H1 (cell line): ENCODE data around the gene TGM2. TPM values are rescaled to one million over a fixed set of nuclear protein-coding genes. Genes with fewer than 3 reads are reported as not detected.

ENCODE experiments used
- CTCF ChIA-PET: fragments of 300-600 bp; sonication (Branson Sonifier 250); formaldehyde crosslinking; loops from one replicate; lab custom pipeline; 2021; ENCODE audit not compliant: partially characterized antibody; lab: Charles Lee
- POLR2A ChIA-PET: fragments of 300-600 bp; sonication (Branson Sonifier 250); formaldehyde crosslinking; loops from one replicate; lab custom pipeline; 2021; ENCODE audit warnings: inconsistent platforms; ENCODE audit not compliant: partially characterized antibody; lab: Charles Lee
- DNase-seq, 2 experiments: peaks; one replicate each; pipeline versions ENCODE4 v3.0.0 to v3.0.0-alpha.2; 2010 to 2022; ENCODE audit warnings: low spot score in 2 of 2, low read depth in 1 of 2, mixed read lengths in 1 of 2
- FAIRE-seq: peaks from 2 replicates; lab custom pipeline; 2011; peaks lifted over from hg19 to GRCh38; lab: Jason Lieb, UNC
- H2AFZ ChIP-seq: 2 replicates; pipeline ENCODE4 v1.8.1; 2012; ENCODE audit warnings: low read length, inconsistent platforms
- H2AK5ac ChIP-seq: 2 replicates; pipeline ENCODE4 v1.6.1; 2013; ENCODE audit warnings: low read depth, low read length
- H2BK120ac ChIP-seq: replicated peaks from 2 replicates; pipeline ENCODE3; 2013; ENCODE audit warnings: low read depth, low read length, inconsistent platforms
- H2BK12ac ChIP-seq: 2 replicates; pipeline ENCODE4 v1.6.1; 2013; ENCODE audit warnings: low read depth, low read length
- H2BK15ac ChIP-seq: 2 replicates; pipeline ENCODE4 v1.6.1; 2013; ENCODE audit warnings: low read length
- H2BK20ac ChIP-seq: 2 replicates; pipeline ENCODE4 v1.6.1; 2013; ENCODE audit warnings: low read length
- H2BK5ac ChIP-seq: 2 replicates; pipeline ENCODE4 v1.6.1; 2013; ENCODE audit warnings: low read depth, low read length
- H3K14ac ChIP-seq: 2 replicates; pipeline ENCODE4 v1.6.1; 2013; ENCODE audit warnings: inconsistent platforms; ENCODE audit not compliant: insufficient read length
- H3K18ac ChIP-seq: 2 replicates; pipeline ENCODE4 v1.6.1; 2013; ENCODE audit warnings: low read length; ENCODE audit errors: extremely low read depth
- H3K23ac ChIP-seq: 2 replicates; pipeline ENCODE4 v1.6.1; 2013; ENCODE audit warnings: inconsistent platforms; ENCODE audit not compliant: insufficient read length
- H3K23me2 ChIP-seq: 2 replicates; pipeline ENCODE4 v1.6.1; 2013; ENCODE audit warnings: low read depth, low read length
- H3K27ac ChIP-seq: 2 replicates; pipeline ENCODE4 v1.6.1; 2011; ENCODE audit warnings: low read depth, low read length, inconsistent platforms
- H3K27me3 ChIP-seq, 4 experiments: replicated peaks in 1 of 4; 1 replicate in 1 of 4; 2 replicates in 3 of 4; pipeline versions ENCODE4 v1.6.1 to v1.8.1; 2011 to 2013; ENCODE audit warnings: low read length in 3 of 4, mild to moderate bottlenecking in 3 of 4, inconsistent platforms in 2 of 4, mixed read lengths in 2 of 4, moderate library complexity in 1 of 4; ENCODE audit not compliant: control insufficient read depth in 3 of 4, insufficient read depth in 3 of 4; ENCODE audit errors: extremely low read depth in 1 of 4
- H3K36me3 ChIP-seq, 4 experiments: 2 replicates each; pipeline versions ENCODE4 v1.6.1 to v1.8.1; 2011 to 2013; ENCODE audit warnings: mild to moderate bottlenecking in 4 of 4, low read length in 3 of 4, moderate library complexity in 2 of 4, control low read depth in 1 of 4, inconsistent platforms in 1 of 4; ENCODE audit not compliant: insufficient read depth in 4 of 4, control insufficient read depth in 2 of 4
- H3K4ac ChIP-seq: replicated peaks from 2 replicates; pipeline ENCODE3; 2013; ENCODE audit warnings: low read length, low read depth, mixed read lengths, inconsistent platforms; ENCODE audit not compliant: insufficient read length
- H3K4me1 ChIP-seq, 4 experiments: replicated peaks in 1 of 4; 1 replicate in 1 of 4; 2 replicates in 3 of 4; pipeline versions ENCODE4 v1.6.1 to v1.8.1; 2011 to 2013; ENCODE audit warnings: low read length in 3 of 4, inconsistent platforms in 2 of 4, mixed read lengths in 1 of 4; ENCODE audit not compliant: insufficient read depth in 4 of 4, control insufficient read depth in 3 of 4
- H3K4me2 ChIP-seq, 2 experiments: 2 replicates each; pipeline versions ENCODE4 v1.6.1 to v1.8.1; 2011 to 2013; ENCODE audit warnings: low read depth in 2 of 2, low read length in 2 of 2, control low read depth in 1 of 2, inconsistent platforms in 1 of 2, mild to moderate bottlenecking in 1 of 2; ENCODE audit not compliant: insufficient read depth in 1 of 2
- H3K4me3 ChIP-seq, 4 experiments: fragments of 200-600, 300-600 bp in 1 of 4; sonication (generic), shearing (Covaris generic), sonication (Bioruptor Twin) in 1 of 4; 2 replicates each; pipeline versions ENCODE4 v1.5.1 to v1.8.1; 2011 to 2016; ENCODE audit warnings: low read length in 4 of 4, low read depth in 3 of 4, control low read depth in 2 of 4, inconsistent platforms in 2 of 4, mild to moderate bottlenecking in 2 of 4, mixed read lengths in 1 of 4, moderate library complexity in 1 of 4; ENCODE audit not compliant: insufficient read depth in 2 of 4; ENCODE audit errors: extremely low read depth in 1 of 4
- H3K56ac ChIP-seq: replicated peaks from 2 replicates; pipeline ENCODE3; 2013; ENCODE audit warnings: low read depth, mild to moderate bottlenecking, mixed read lengths, low read length, inconsistent platforms; ENCODE audit not compliant: insufficient read length
- H3K79me1 ChIP-seq: 2 replicates; pipeline ENCODE4 v1.6.1; 2013; ENCODE audit warnings: low read depth, low read length, control low read depth
- H3K79me2 ChIP-seq, 2 experiments: 2 replicates each; pipeline versions ENCODE4 v1.6.1 to v1.8.1; 2012 to 2013; ENCODE audit warnings: low read length in 2 of 2, mild to moderate bottlenecking in 2 of 2, inconsistent platforms in 1 of 2; ENCODE audit not compliant: insufficient read depth in 2 of 2, control insufficient read depth in 1 of 2
- H3K9ac ChIP-seq, 4 experiments: replicated peaks in 1 of 4; 1 replicate in 1 of 4; 2 replicates in 3 of 4; pipeline versions ENCODE4 v1.6.1 to v1.8.1; 2011 to 2013; ENCODE audit warnings: low read depth in 3 of 4, low read length in 3 of 4, control low read depth in 2 of 4, mild to moderate bottlenecking in 2 of 4, moderate library complexity in 2 of 4, inconsistent platforms in 1 of 4; ENCODE audit errors: extremely low read depth in 1 of 4
- H3K9me3 ChIP-seq, 2 experiments: 2 replicates each; pipeline versions ENCODE4 v1.6.1 to v1.8.1; 2012 to 2013; ENCODE audit warnings: mild to moderate bottlenecking in 2 of 2, moderate library complexity in 2 of 2, control low read depth in 1 of 2, inconsistent platforms in 1 of 2, low read depth in 1 of 2, low read length in 1 of 2, mixed read lengths in 1 of 2; ENCODE audit not compliant: insufficient read depth in 2 of 2
- H4K20me1 ChIP-seq, 2 experiments: replicated peaks in 1 of 2; 2 replicates each; pipeline versions ENCODE3 to v1.8.1; 2011 to 2013; ENCODE audit warnings: inconsistent platforms in 2 of 2, low read length in 2 of 2, mild to moderate bottlenecking in 1 of 2; ENCODE audit not compliant: insufficient read depth in 2 of 2, control insufficient read depth in 1 of 2
- H4K5ac ChIP-seq: 2 replicates; pipeline ENCODE4 v1.6.1; 2013; ENCODE audit warnings: low read length, low read depth, mixed read lengths, inconsistent platforms; ENCODE audit not compliant: insufficient read length
- H4K8ac ChIP-seq: 2 replicates; pipeline ENCODE4 v1.8.0; 2013; ENCODE audit warnings: mild to moderate bottlenecking, moderate library complexity, low read length, inconsistent platforms; ENCODE audit not compliant: insufficient read depth; ENCODE audit errors: extremely low read depth
- H4K91ac ChIP-seq: replicated peaks from 2 replicates; pipeline ENCODE3; 2013; ENCODE audit warnings: low read length, mixed read lengths, inconsistent platforms; ENCODE audit not compliant: insufficient read length
- CEBPB ChIP-seq: IDR thresholded peaks from 2 replicates; pipeline ENCODE4 v1.6.1; 2012; ENCODE audit warnings: low read depth, low read length
- KDM1A ChIP-seq: fragments of 200-600, 300-600 bp; sonication (generic); IDR thresholded peaks from 2 replicates; pipeline ENCODE4 v1.7.1; 2016; ENCODE audit warnings: mild to moderate bottlenecking, low read length, borderline replicate concordance
- RBBP5 ChIP-seq: IDR thresholded peaks from 2 replicates; pipeline ENCODE4 v1.7.1; 2012; ENCODE audit warnings: low read depth, mild to moderate bottlenecking, inconsistent platforms, low read length, moderate library complexity, borderline replicate concordance
- SAP30 ChIP-seq: fragments of 300-600 bp; sonication (generic); IDR thresholded peaks from 2 replicates; pipeline ENCODE4 v1.7.1; 2012; ENCODE audit warnings: low read length, moderate library complexity, mild to moderate bottlenecking, inconsistent platforms; ENCODE audit not compliant: insufficient read depth, insufficient replicate concordance
- TEAD4 ChIP-seq: IDR thresholded peaks from 2 replicates; pipeline ENCODE4 v1.6.1; 2012; ENCODE audit warnings: low read depth, low read length, inconsistent platforms, mixed read lengths
- WGBS, 2 experiments: shearing (Covaris generic) in 1 of 2; methylation state at CpG; one replicate each; pipeline versions ENCODE4 v1.1.6 to v1.1.7; 2013 to 2015; ENCODE audit warnings: low lambda C conversion rate in 2 of 2, mixed read lengths in 2 of 2, inconsistent platforms in 1 of 2, low coverage in 1 of 2, missing lambda C conversion rate in 1 of 2; ENCODE audit not compliant: insufficient replicate concordance in 2 of 2, insufficient coverage in 1 of 2, insufficient read length in 1 of 2; ENCODE audit errors: extremely low coverage in 1 of 2, missing lambda C conversion rate in 1 of 2; 5-methylcytosine and 5-hydroxymethylcytosine counted together
- polyA plus RNA-seq, 7 experiments: library from polyadenylated mRNA; depleted of rRNA in 3 of 7; stranded (reverse) in 5 of 7; unstranded in 2 of 7; fragments of >200 nt in 5 of 7; fragments of 200-250 nt in 2 of 7; gene quantifications; 1 replicate in 5 of 7; 2 replicates in 1 of 7; 4 replicates in 1 of 7; pipeline versions ENCODE4 v1.2.1 to v1.2.3, GENCODE V29; 2011 to 2013; ENCODE audit warnings: missing spikeins in 2 of 7, mixed read lengths in 2 of 7
- total RNA-seq: library from RNA; stranded (reverse); fragmentation: NEBNext Ultra II Directional; extraction: Animal tissue kit (Norgen Biotek cat#: 25700); gene quantifications from 2 replicates; pipeline ENCODE4 v1.2.1, GENCODE V29; 2021

TGM2 gene
- total and polyA plus RNA-seq, 2 of the 8 experiments (the other 6 are each of a cell fraction or from before 2014, with no cell fraction given), result 0.86 to 1.0 TPM

DNA sequence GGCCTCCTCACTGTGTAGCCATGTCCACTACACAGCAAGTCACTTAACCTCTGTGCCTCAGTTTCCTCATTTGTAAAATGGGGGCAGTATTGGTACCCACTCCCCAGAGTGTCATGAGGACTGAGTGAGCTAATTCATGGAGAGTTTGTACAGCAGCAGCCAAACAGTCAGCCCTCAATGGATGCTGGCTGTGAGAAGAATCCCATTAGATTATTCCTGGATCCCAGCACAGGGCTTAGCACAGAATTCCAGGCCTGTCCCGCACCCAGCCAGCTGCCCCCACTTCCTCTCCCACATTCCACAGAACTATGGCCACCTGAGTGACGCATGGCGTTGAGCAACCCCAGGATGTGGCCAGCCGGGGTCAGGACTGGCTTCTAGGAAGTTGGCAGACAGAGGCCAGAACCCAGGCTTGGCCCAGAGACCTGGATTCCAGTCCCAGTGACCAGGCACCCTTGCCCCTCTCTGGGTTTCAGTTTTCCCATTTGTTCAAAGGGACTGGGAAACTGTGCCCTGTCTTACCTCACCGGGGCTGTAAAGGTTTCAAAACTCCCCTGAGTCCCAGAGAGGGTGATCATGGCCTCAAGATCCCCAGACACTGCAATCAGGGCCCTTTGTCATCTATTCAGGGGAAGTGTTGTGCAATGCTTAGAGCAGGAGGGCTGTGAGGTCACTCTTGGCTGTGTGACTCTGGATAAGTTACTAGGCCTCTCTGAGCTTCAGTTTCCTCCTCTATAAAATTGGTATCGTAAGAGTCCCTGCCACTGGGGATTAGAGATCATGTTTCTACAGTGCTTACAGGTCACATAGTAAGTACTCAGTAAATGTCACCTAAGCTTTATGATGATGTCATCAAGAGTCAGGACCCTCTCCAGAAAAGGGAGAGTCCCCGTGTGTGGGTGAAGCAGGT lies 3.0 kb upstream of the TGM2 start:
- WGBS, 2 experiments, result 61% methylated on average over 7 of the region's 7 CpGs; no CpG with 5 or more reads in 1 of the 2 experiments
- POLR2A ChIA-PET, result interaction anchor here (0.7 kb wide), 1 partner anchor 90 kb away, joined by 3 read pairs; no protein-coding TSS in a partner anchor
- Histone ChIP-seq H4K5ac (no peak overlapping the region), H3K9ac (no peak overlapping the region), H3K23ac (no peak overlapping the region), H3K56ac (no peak overlapping the region), H3K4me2 (no peak overlapping the region), H3K14ac (no peak overlapping the region), H3K27me3 (no peaks in the 10 kb centered on the region; a peak in 2 of 7 replicates), H3K9me3 (no peaks in the 10 kb centered on the region), H3K4me3 (no peak overlapping the region), H3K4me1 (peaks cover 0 to 2% (median 0%) of the 10 kb centered on the region in 4 experiments; a peak in 1 of 7 replicates), H2BK12ac (no peak overlapping the region), H2BK120ac (no peak overlapping the region), H3K18ac (no peak overlapping the region), H2BK20ac (no peak overlapping the region), H3K27ac (no peak overlapping the region), H4K8ac (no peak overlapping the region), H3K4ac (no peak overlapping the region), H4K20me1 (no peaks in the 10 kb centered on the region), H2BK5ac (no peak overlapping the region), H3K36me3 (no peaks in the 10 kb centered on the region), H2AK5ac (0 out of 2 replicates have a peak overlapping the region, but pooled peaks have one; percentile 40), H2BK15ac (no peak overlapping the region), H3K79me1 (no peaks in the 10 kb centered on the region), H2AFZ (no peak overlapping the region), H3K79me2 (no peaks in the 10 kb centered on the region), H4K91ac (no peak overlapping the region), H3K23me2 (peaks cover 4% of the 10 kb centered on the region; the same call in 1 of the 2 replicates)
- FAIRE-seq, result no peak
- no peak for DNase-seq
- CTCF ChIA-PET, result interaction anchor here (1.1 to 4.5 kb wide), 10 partner anchors 11 to 95 kb away, joined by 3 to 27 read pairs (median 5); no protein-coding TSS in a partner anchor
- TF ChIP-seq TEAD4, result peak; percentile 58; the same call in 1 of the 2 replicates
- TF ChIP-seq RBBP5, result no peak
- no peak for TF ChIP-seq SAP30
- TF ChIP-seq KDM1A, result 0 out of 2 replicates have a peak, but pooled peaks have one; percentile 17
- TF ChIP-seq CEBPB, result peak; percentile 47
